ENCODE results near the gene ARHGAP19.

ARHGAP19 gene

GRCh38 chr10:97196223-97197029 lies 96.0 kb downstream of the ARHGAP19 start:
- DNase-seq = peak; percentile 71 to 77
- no peak for TF ChIP-seq GATA1 (IDR thresholded peaks at IDR 0.05; ENCODE audit: low read depth, low read length)
- TF ChIP-seq POLR2A (IDR thresholded peaks at IDR 0.05; ENCODE audit: low read length) = no peak

GRCh38 chr10:97195706-97196222 lies 96.7 kb downstream of the ARHGAP19 start:
- no peak for DNase-seq
- TF ChIP-seq GATA1 (IDR thresholded peaks at IDR 0.05; ENCODE audit: low read depth, low read length) = no peak
- TF ChIP-seq POLR2A (IDR thresholded peaks at IDR 0.05; ENCODE audit: low read length) = no peak

GRCh38 chr10:97192952-97193435 lies 99.4 kb downstream of the ARHGAP19 start:
- no peak for TF ChIP-seq GATA1 (IDR thresholded peaks at IDR 0.05; ENCODE audit: low read depth, low read length)
- TF ChIP-seq POLR2A (IDR thresholded peaks at IDR 0.05; ENCODE audit: low read length) = no peak
- no peak for DNase-seq

GRCh38 chr10:97190450-97190849 lies 102.0 kb downstream of the ARHGAP19 start:
- TF ChIP-seq GATA1 (IDR thresholded peaks at IDR 0.05; ENCODE audit: low read depth, low read length) (no peak), POLR2A (IDR thresholded peaks at IDR 0.05; ENCODE audit: low read length) (no peak)
- DNase-seq = no peak

- DNase-seq = no peak
- TF ChIP-seq GATA1 (IDR thresholded peaks at IDR 0.05; ENCODE audit: low read depth, low read length) (no peak), POLR2A (IDR thresholded peaks at IDR 0.05; ENCODE audit: low read length) (no peak)
These were observed 104.2 kb downstream of the ARHGAP19 start for GRCh38 chr10:97188261-97188711.

- no peak for DNase-seq
- no peak for TF ChIP-seq GATA1 (IDR thresholded peaks at IDR 0.05; ENCODE audit: low read depth, low read length)
- TF ChIP-seq POLR2A (IDR thresholded peaks at IDR 0.05; ENCODE audit: low read length) = no peak
These were observed 105.5 kb downstream of the ARHGAP19 start for GRCh38 chr10:97186911-97187310.

GRCh38 chr10:97185326-97186058 lies 106.9 kb downstream of the ARHGAP19 start, which contains the start of gene SLIT1:
TSS of gene SLIT1 (minus strand) at chr10:97185959. CDS start at chr10:97185674, 285 bp downstream.
- DNase-seq = no peak
- TF ChIP-seq GATA1 (IDR thresholded peaks at IDR 0.05; ENCODE audit: low read depth, low read length) (no peak), POLR2A (IDR thresholded peaks at IDR 0.05; ENCODE audit: low read length) (no peak)

- TF ChIP-seq GATA1 (IDR thresholded peaks at IDR 0.05; ENCODE audit: low read depth, low read length) = no peak
- no peak for TF ChIP-seq POLR2A (IDR thresholded peaks at IDR 0.05; ENCODE audit: low read length)
- no peak for DNase-seq
These were observed 107.5 kb downstream of the ARHGAP19 start for GRCh38 chr10:97184971-97185325.

- TF ChIP-seq POLR2A (IDR thresholded peaks at IDR 0.05; ENCODE audit: low read length) = no peak
- no peak for TF ChIP-seq GATA1 (IDR thresholded peaks at IDR 0.05; ENCODE audit: low read depth, low read length)
- DNase-seq = no peak
These were observed 109.1 kb downstream of the ARHGAP19 start for GRCh38 chr10:97183314-97183713.

GRCh38 chr10:97182288-97182990 lies 110.0 kb downstream of the ARHGAP19 start:
- TF ChIP-seq POLR2A (IDR thresholded peaks at IDR 0.05; ENCODE audit: low read length) (no peak), GATA1 (IDR thresholded peaks at IDR 0.05; ENCODE audit: low read depth, low read length) (no peak)
- no peak for DNase-seq

GRCh38 chr10:97180986-97181385 lies 111.5 kb downstream of the ARHGAP19 start:
- TF ChIP-seq POLR2A (IDR thresholded peaks at IDR 0.05; ENCODE audit: low read length) (no peak), GATA1 (IDR thresholded peaks at IDR 0.05; ENCODE audit: low read depth, low read length) (no peak)

GRCh38 chr10:97180363-97180755 lies 112.1 kb downstream of the ARHGAP19 start:
- TF ChIP-seq POLR2A (IDR thresholded peaks at IDR 0.05; ENCODE audit: low read length) = no peak
- no peak for TF ChIP-seq GATA1 (IDR thresholded peaks at IDR 0.05; ENCODE audit: low read depth, low read length)
- no peak for DNase-seq

More at GRCh38 chr10:97180986-97181385, 111.5 kb downstream of the ARHGAP19 start:
- no peak for DNase-seq

GRCh38 chr10:97179731-97180362 lies 112.6 kb downstream of the ARHGAP19 start:
- DNase-seq = peak; percentile 22 to 23
- no peak for TF ChIP-seq GATA1 (IDR thresholded peaks at IDR 0.05; ENCODE audit: low read depth, low read length)
- TF ChIP-seq POLR2A (IDR thresholded peaks at IDR 0.05; ENCODE audit: low read length) = no peak
